ENCODE results near the gene FOXP3. TPM values are rescaled to one million over a fixed set of nuclear protein-coding genes. Genes with fewer than 3 reads are reported as not detected.

FOXP3 gene
- total RNA-seq, 1 donor from 2014 or later: 0.29 TPM

DNA sequence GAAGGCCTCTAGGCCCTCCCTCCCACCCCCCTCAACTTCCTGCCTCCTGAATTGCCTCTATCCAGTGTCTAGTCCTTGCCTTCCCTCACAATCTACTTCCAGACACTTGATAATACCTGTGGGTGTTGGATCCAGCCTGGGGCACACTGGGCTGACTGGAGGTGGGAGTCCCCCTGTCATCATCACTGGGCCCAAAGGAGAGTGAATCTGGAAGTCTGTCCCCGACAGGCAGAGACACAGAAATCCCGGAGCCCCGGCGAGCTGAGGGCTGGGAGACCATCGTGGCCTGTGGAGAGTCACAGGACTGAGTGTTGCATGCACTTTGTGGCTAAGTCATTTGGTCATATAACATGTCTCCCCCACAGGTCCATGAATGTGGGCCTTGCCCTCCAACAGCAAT is 56.1 kb downstream of the FOXP3 start:
- no peak overlapping the region for H3K4me3 Mint-ChIP-seq
- ATAC-seq (ENCODE audit: low read depth): no peak
- H3K4me1 Mint-ChIP-seq: no peaks in the 10 kb centered on the region
- POLR2A ChIA-PET: interaction anchor here (0.7 kb wide), 1 partner anchor 42 kb away, joined by 3 read pairs; no protein-coding TSS in a partner anchor
- intact Hi-C loops (cut with micrococcal nuclease): no loop called here
- H3K9me3 Mint-ChIP-seq: no peaks in the 10 kb centered on the region
- DNase-seq: no peak
- no peak overlapping the region for H3K27ac Mint-ChIP-seq
- CTCF ChIA-PET: no interaction called here
- no peaks in the 10 kb centered on the region for H3K36me3 Mint-ChIP-seq (ENCODE audit: low read depth)
- H3K27me3 Mint-ChIP-seq: no peaks in the 10 kb centered on the region
- TF ChIP-seq, protein P1, sequence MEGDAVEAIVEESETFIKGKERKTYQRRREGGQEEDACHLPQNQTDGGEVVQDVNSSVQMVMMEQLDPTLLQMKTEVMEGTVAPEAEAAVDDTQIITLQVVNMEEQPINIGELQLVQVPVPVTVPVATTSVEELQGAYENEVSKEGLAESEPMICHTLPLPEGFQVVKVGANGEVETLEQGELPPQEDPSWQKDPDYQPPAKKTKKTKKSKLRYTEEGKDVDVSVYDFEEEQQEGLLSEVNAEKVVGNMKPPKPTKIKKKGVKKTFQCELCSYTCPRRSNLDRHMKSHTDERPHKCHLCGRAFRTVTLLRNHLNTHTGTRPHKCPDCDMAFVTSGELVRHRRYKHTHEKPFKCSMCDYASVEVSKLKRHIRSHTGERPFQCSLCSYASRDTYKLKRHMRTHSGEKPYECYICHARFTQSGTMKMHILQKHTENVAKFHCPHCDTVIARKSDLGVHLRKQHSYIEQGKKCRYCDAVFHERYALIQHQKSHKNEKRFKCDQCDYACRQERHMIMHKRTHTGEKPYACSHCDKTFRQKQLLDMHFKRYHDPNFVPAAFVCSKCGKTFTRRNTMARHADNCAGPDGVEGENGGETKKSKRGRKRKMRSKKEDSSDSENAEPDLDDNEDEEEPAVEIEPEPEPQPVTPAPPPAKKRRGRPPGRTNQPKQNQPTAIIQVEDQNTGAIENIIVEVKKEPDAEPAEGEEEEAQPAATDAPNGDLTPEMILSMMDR (IDR thresholded peaks at IDR 0.05): no peak

- no peaks in the 10 kb centered on the region for H3K36me3 Mint-ChIP-seq (ENCODE audit: low read depth)
- POLR2A ChIA-PET: no interaction called here
- no peak overlapping the region for H3K27ac Mint-ChIP-seq
- no peak for ATAC-seq (ENCODE audit: low read depth)
- TF ChIP-seq, protein P1 (IDR thresholded peaks at IDR 0.05): no peak
- H3K4me3 Mint-ChIP-seq: no peak overlapping the region
- no peaks in the 10 kb centered on the region for H3K27me3 Mint-ChIP-seq
- DNase-seq: no peak
- CTCF ChIA-PET: no interaction called here
- intact Hi-C loops (cut with micrococcal nuclease): no loop called here
- no peaks in the 10 kb centered on the region for H3K4me1 Mint-ChIP-seq
- H3K9me3 Mint-ChIP-seq: no peaks in the 10 kb centered on the region
These were observed 58.0 kb downstream of the FOXP3 start for GRCh38 chrX:49206543-49206942.

GRCh38 chrX:49205443-49205842 is 59.1 kb downstream of the FOXP3 start:
- intact Hi-C loops (cut with micrococcal nuclease): no loop called here
- TF ChIP-seq, protein P1 (IDR thresholded peaks at IDR 0.05): no peak
- Mint-ChIP-seq H3K4me1 (peaks cover 3% of the 10 kb centered on the region), H3K27me3 (no peaks in the 10 kb centered on the region), H3K36me3 (ENCODE audit: low read depth) (no peaks in the 10 kb centered on the region), H3K27ac (no peak overlapping the region), H3K4me3 (no peak overlapping the region), H3K9me3 (no peaks in the 10 kb centered on the region)
- CTCF ChIA-PET: no interaction called here
- POLR2A ChIA-PET: no interaction called here
- no peak for DNase-seq
- no peak for ATAC-seq (ENCODE audit: low read depth)

DNA sequence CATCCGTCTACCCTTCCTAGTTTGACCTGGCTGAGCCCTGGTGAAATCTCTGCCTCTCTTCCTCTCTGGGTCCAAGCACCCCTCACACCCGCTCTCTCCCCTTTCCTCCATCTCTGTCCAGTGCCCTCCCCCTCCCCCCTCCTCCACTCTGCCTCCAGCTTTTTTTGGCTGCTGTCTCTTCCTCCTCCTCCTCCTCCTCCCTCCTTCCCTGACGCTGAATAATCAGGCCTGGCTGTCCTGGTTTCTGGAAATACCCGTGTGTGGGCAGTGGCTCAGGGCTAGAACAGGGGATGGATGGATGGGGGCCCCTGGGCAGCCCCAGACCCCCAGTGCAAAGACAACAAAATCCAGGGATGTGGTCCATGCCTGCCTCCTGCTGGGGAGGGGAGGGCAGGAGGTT is 59.8 kb downstream of the FOXP3 start:
- ChIA-PET POLR2A (no interaction called here), CTCF (no interaction called here)
- no peaks in the 10 kb centered on the region for H3K9me3 Mint-ChIP-seq
- ATAC-seq (ENCODE audit: low read depth) (no peak), DNase-seq (no peak)
- intact Hi-C loops (cut with micrococcal nuclease): no loop called here
- TF ChIP-seq, protein P1 (IDR thresholded peaks at IDR 0.05): no peak
- H3K4me3 Mint-ChIP-seq: no peak overlapping the region
- H3K27ac Mint-ChIP-seq: no peak overlapping the region
- peaks cover 4% of the 10 kb centered on the region for H3K4me1 Mint-ChIP-seq
- no peaks in the 10 kb centered on the region for H3K36me3 Mint-ChIP-seq (ENCODE audit: low read depth)
- H3K27me3 Mint-ChIP-seq: no peaks in the 10 kb centered on the region

DNA sequence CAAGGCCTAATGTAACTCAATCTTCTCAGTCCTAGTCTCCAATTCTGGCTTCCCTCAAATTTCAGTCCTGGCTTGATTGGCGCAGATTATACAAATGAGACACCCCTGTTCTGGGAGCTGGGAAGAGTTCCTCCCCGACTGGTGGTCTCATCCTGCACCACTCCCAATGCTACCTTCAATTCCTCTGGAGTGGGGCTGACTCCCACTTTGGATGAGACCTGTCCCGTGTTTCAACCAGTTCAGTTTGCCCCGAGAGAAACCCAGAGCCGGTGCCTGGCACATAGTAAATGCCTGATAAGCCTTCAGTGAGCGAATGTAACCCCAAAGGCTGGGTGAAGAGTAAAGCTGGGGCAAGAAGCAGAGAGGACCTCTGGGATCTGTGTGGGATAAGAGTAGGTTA is 60.5 kb downstream of the FOXP3 start:
- Mint-ChIP-seq H3K4me3 (no peak overlapping the region), H3K4me1 (peaks cover 4% of the 10 kb centered on the region), H3K9me3 (no peaks in the 10 kb centered on the region), H3K27ac (no peak overlapping the region), H3K36me3 (ENCODE audit: low read depth) (no peaks in the 10 kb centered on the region), H3K27me3 (no peaks in the 10 kb centered on the region)
- ATAC-seq (ENCODE audit: low read depth): no peak
- POLR2A ChIA-PET: no interaction called here
- no peak for DNase-seq
- CTCF ChIA-PET: no interaction called here
- TF ChIP-seq, protein P1 (IDR thresholded peaks at IDR 0.05): no peak
- intact Hi-C loops (cut with micrococcal nuclease): no loop called here
